Activated CD4-positive, alpha-beta T cell treated with anti-CD3 and anti-CD28 coated beads, Interleukin-2, amount 50 U/mL, for 48 hours (primary cell): ENCODE measurements around the gene LAMC3.
"Not testable (repeated sequence)": the region's sequence is repeated elsewhere in the genome, so short reads cannot be mapped to it uniquely, and the experiment has no call there.

Source experiments
- DNase-seq, 2 experiments: peaks; one replicate each; pipeline ENCODE4 v3.0.0-alpha.2; 2020

LAMC3 gene

DNA sequence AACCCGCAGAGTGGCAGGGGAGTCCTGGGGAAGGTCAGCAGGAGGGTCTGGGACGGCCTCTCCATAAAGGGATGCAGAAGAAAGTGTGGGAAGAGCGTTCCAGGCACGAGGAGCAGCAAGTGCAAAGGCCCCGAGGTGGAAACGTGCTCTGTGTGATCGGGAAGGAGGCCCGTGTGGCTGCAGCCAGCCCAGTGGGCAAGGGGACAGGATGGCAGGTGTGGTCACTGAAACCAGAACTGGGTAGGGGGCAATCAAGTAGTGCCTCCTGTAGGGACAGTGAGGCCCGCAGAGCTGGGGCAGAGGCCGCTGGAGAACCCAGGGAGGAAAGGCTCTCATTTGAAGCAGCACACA, 16.3 kb upstream of the LAMC3 start:
- DNase-seq = no peak

DNA sequence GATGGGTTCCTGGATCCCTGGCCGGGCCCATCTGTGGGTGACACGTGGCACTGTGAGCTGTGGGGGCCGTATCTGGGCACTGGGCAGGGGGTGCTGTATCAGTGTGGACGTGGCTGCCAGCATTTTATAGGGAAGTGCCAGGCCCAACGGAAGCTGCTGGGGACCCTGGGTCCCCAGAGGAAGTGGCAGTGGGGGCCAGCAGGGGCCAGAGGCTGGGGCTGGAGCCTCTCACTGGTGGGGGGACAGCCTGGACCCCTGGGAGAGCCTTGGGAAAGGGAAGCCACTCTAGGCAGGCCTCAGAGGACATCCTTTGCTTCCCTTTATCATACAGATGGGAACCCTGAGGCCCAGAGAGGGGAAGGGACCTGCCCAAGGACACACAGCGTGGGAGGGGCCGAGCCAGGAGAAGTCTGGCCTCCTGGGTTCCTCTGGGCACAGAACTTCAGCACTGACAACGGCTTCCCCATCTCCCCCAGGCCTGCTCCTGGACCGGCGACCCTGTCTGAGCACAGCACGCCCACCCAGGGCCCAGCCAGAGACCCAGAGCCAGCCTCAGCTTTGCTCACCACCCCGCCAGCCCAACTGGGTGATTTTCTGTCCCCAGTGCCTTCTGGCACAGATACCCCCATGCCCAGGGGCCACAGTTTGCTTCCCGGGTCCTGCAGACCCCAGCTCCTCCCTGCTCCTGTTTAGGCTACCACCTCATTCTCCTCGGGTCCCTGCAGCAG, 15.5 kb upstream of the LAMC3 start:
- no peak for DNase-seq

DNA sequence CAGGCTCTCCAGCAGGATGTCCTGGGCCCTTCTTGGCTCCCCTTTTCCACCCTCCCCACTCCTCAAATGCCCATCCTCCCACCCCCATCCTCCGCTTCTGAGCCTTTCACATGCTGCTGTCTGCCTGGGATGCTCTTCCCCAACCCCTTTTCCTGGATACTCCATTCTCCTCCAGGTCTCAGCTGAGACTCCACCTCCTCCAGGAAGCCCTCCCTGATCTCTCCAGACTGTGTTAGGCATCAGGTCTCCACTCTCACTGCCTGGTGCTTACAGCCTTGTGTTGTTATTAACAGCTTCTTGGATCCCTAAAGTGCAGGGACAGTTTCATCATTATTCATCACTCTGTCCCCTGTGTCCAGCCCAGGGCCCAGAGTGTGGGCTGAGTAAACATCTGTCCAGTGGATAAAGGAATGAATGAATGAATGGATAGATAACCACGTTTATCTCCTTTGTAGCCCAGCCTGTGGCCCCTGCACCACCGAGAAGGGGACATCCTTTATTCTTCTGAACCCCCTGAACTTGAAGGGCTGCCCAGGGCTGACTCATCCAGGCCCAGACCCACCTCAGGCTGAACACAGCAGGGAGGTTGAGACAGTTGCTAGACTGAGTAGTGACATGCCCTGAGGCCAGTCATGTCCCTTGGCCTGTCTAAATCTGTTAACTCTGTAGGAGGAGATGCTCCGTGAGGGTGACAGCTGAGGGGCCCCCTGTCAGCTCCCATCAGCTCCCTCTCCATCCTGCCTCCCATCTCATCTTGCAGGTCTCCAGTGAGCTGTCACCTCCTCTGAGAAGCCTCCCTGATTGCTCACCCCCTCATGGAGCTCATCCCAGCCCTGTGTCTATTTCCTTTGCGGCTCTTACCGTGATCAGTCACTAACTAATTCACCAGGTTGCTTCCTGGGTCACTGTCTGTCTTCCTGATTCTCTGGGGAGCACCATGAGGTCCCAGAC, 14.6 kb upstream of the LAMC3 start:
- no peak for DNase-seq

DNA sequence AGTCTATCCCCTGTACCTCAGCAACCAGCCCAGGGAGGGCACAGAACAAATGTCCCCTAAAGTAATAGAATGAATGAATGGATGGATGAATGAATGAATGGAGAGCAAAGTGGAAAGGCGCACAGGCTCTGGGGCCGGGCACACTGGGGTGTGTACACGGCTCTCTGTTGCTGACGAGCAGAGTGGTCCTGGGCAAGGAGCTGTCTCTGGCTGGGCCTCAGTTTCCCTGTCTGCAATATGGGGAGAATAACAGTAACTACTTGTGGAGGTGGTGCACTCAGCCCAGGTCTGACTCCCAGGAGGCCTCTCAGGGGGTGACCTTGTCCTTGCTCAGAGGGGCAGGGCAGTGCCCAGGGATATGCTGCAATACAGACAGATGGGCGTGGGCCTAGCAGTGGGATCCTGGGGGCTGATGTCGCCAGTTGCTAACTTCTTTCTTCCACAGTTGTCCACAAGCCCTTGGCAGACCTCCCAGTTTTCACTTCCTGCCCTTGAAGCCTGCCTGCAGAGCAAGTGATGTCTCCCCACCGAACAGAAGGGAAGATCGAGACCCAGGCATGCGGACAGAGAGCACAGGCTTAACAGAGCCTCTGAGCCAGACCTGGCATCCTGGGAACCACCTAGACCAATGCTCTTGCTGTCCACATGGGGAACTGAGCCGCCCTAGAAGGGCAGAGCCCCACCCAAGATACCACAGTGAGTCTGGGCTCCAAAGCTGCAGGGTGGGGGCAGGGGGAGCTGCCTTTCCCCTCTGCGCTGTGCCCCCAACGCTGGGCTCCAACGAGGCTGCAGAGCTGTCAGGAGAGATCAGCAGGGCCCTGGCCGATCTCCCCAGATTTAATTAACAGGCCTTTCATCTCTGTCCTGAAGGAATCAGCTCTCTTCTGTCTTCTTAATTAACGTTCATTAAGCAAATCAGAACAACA, 13.6 kb upstream of the LAMC3 start:
- no peak for DNase-seq

DNA sequence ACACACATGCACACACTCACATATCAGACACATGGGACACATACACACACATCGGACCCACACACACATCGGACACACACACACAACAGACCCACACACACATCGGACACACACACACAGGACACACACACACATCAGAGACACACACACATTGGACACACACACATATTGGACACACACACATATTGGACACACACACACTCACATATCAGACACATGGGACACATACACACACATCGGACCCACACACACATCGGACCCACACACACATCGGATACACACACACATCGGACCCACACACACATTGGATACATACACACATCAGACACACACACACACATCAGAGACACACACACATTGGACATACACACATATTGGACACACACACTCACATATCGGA, 12.8 kb upstream of the LAMC3 start:
- no peak for DNase-seq

DNA sequence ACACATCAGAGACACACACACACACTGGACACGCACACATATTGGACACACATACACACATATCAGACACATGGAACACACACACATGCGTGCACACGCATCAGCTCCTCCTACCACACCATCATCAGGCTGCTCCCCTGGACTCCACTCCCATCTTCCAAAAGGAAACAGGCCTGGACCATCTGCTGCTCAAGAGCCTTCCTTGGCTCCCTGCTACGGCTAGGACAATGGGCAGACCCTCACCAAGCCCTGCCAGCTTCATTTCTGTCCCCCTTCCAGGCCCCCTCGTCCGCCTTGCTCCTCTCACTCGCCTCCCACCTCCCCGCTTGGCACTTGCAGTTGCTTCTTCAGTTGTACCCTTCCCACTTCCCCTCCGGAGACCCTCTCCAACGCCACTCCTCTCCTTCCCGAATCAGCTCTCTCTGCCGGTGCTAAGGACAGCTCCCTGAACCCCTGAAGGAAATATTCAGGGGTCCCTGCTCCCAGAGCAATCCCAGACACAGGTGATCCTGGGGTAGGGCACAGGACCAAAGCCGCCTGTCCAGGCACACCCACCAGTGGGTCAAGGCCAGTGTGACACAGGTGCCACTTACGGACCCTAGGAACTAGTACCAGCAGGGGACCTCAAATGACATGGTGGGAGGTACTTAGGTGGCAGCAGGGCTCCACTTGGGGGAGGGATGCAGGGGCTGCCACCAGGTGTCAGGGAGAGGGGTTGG, 12.1 kb upstream of the LAMC3 start:
- no peak for DNase-seq

DNA sequence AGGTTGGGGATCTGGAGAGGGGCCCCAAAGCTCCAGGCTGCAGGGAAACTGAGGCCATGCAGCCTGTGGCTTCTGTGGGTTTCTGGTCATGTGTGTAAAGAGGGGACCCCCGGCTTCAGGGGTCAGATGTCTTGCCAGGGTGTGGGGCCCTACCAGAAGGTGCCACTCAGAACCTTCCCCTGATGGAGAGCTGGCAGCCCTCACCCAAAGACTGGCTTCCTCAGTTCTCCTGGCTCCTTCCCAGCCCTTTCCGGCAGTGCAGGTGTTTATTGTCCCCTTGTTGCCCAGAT, 11.6 kb upstream of the LAMC3 start:
- DNase-seq = no peak

DNA sequence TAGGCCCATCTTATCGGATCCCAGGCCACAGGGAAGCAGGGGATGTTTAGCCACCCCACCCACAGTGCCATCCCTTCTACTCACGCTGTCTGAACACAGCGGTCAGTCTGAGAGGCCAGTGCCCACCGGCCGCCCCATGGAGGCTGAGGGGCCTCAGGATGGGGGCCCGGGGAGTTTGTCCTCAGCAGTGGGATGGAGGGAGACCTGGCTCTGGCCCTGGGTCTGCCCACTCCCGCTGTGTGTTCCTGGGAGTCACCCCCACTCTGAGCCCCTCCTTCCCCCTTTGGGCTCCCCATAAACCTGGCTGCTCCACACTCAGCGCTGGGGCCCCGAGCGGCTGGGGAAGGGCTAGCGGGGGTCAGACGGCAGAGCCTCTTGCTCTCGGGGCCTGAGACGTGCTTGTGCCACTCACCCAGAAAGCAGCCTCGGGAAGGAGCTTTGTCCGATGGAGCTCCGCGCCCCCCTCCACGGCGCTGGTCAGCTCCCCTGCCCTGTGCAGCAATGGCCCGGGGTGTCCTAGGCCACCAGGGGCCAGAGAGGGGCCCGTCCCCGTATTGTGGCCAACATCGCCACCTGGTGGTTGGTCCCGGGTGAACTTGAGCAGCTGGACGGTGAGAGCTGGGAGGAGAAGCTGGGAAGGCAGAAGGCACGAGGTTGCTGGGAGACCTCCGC, 10.9 kb upstream of the LAMC3 start:
- peak; percentile 60 to 68 for DNase-seq

DNA sequence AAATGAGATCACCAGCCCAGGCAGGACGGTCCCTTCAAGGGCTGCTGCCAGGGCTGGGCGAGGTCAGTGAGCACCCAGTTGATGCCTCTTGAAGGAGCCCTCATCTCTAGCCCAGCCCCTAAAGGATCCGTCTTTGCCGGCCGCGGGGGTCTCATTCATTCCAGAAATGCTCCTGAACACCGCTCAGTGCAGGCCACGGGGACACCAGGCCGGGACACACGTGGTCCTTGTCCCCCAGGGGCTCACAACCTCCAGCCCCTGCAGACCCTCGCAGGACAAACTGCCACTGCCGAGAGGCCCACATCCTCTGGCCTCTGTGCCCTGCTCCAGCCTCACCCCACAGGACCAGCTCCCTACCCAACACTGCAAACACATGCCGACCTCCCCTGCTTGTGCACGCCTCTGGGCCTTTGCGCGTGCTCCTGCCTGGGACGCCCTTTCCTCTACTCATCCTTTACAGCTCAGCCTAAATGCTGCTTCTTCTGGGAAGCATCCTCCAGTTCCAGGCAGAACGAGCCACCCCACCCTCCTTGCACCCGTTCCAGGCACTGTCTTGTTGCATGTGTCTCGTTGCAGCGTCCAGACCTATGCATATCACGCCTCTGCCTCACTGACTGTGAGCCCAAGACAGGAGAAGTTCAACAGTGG, 10.3 kb upstream of the LAMC3 start:
- DNase-seq = no peak

DNA sequence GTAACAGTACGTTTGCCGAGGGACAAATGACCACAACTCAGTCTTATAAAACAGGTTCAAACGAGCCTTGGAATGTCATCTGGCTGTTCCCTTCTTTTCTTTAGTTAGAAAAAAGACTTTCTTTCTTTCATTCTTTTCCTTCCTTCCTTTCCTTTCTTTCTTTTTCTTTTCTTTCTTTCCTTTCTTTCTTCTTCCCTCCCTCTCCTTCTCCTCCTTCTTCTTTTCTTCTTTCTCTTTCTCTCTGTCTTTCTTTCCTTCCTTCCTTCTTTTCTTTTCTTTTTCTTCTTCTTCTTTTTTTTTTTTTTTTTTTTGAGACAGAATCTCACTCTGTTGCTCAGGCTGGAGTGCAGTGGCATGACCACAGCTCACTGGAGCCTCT, 9.7 kb upstream of the LAMC3 start:
- DNase-seq = no peak

DNA sequence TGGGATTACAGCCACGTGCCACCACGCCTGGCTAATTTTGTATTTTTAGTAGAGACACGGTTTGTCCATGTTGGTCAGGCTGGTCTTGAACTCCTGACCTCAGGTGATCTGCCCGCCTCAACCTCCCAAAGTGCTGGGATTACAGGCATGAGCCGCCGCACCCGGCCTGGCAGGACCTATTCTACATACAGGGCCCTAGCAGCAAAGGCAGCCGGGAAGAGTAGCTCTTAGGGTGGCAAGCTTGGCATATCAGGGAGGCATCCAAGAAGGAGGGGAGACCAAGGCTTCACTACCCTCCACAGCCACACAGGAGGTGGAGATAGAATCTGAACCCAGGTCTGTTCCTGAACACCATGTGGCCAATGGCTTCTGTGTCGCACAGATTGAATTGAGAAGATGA, 8.4 kb upstream of the LAMC3 start:
- DNase-seq = not testable (repeated sequence)

DNA sequence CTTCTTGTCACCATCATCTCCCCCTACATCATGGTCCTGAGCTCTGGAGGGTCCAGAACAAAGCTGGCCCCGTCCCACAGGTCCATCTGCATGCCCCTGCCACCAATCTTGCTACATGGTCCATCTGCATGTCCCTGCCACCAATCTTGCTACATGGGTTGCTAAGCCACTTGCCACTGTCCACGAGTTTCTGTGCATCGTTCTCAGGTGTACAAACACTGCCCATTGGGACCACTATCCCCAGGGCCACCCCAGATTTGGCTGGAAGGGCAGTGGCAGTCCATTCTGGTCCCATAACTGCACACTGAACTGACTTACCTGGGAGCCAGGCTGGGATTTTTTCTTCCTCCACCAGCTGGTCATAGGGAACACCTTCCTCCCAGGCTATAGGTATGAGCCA, 8.0 kb upstream of the LAMC3 start:
- no peak for DNase-seq

DNA sequence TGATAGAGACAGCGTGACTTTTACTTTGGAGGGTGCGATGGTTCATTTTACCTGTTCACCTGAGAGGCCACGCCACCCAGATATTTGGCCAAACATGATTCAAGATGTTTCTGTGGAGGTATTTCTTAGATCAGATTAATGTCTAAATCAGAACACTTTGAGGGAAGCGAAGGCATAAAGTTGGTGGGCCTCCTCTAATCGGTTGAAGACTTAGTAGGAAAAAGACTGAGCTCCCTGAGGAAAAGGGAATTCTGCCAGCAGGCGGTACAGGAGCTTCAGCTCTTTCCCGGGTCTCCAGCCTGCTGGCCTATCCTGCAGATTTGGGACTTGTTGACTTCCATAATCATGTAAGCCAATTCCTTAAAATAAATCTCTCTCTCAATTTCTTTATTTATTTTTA, 7.0 kb upstream of the LAMC3 start:
- no peak for DNase-seq

DNA sequence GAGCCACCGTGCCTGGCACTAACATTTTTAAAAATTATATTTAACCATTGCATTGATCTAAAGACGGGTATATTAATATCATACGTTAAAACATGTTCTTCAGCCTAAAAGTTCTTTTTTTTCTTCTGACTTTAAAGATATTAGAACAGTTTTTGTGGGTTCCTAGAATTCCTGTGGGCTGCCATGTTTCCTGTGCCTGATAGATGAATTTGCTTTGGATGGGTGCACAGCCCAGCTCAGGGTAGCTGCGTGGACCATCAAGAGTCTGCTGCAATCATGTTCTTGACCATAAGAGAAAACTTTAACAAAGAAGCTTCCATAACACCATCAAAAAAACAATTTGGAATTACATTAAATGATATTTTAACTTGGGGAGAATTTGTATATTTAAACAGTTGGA, 2.4 kb upstream of the LAMC3 start:
- no peak for DNase-seq

DNA sequence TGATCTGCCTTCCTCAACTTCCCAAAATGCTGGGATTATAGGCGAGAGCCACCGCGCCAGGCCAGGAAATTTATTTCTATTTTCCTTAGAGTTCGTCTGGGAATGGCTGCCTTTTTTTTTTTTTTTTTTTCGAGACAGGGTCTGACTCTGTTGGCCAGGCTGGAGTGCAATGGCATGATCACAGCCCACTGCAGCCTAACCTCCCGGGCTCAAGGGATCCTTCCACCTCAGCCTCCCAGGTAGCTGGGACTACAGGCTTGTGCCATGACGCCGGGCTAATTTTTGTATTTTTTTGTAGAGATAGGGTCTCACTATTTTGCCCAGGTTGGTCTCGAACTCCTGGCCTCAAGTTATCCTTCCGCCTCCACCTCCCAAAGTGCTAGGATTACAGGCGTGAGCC, 888 bp upstream of the LAMC3 start:
- DNase-seq = no peak

DNA sequence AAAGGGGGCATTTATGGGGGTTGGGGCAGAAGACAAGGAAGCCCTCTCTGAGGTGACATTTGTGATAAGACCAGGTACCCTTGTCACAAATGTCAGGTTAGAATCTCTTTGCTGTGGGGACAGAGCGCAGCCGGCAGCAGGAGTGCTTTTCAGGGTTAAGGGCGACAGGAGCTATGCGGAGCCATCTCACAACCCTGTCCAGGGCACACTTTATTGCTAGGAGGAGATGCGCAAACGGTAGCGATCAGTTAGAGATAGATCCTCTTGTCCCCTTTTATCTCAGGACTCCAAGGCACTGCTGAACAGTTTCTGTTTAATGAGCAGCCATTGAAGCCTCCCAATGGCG, 438 bp upstream of the LAMC3 start:
- DNase-seq = no peak

DNA sequence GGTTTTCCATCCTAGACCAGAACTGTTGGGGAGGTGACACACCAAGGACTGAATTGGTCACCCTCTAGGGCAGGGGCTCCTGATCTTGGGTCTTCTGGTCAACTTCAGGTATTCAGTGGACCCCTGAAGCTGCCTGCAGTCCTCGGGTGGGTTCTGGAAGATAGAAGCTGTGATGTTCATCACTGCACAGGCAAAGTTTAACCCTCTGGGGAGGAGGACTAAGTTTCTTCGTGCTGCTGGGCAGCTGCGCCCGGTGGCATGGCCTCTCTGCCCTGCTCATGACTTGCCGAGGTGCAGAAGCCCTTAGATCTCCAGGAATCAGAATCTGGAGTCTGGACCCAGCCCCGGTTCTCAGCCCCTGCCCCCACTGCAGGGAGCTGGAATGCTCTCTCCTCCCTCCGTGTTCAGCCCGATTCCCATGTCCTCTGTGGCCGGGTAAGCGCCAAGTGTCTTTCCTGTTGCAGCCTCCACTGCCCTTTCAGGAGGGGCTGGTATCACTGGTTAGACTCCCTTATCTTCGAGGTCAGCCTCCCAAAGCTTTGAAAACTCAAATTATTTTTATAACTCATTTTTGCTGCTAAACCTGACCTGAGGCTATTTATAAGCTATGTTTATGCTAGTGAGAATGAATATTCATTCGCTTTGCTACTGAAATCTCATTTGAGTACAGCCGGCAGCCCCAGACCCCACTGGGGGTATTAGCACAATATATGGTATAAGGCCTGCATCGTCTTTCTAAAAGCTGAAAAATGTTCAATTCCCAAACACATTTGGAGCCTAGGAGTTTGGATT, 1.7 kb downstream of the LAMC3 start:
- DNase-seq = no peak

DNA sequence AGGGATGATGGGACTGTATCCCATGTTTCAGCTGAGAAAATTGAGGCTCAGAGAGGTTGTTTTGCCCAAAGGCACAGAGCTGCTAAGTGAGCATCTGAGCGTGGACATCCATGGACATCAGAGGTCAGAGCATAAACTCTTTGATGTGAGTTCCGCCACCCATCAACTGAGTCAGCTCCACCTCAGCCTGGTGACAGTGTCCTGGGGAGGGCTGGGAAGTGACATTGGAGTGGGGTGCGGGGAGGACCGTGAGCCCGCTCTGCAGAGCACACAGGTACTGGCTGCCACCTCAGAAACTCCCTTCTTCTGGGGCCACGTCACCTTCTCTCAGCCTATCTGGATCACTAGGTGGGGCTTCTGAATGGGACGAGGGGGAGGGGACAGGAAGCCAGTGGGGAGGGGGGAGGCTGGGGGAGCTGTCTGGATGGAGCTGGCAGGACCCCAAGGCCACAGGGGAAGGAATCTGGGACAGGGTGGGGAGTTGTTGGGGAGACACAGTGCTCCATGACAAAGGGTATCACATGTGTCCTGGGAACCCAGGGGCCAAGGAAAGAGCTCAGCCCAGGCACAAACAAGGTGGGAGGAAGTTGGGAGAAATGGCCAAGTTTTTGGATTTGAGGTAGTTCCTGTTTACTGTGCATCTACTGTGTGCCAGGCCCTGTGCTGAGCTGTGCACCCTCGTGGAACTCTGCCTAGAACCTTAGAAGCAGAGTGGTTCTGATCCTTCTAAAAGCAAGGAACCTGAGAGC, 2.5 kb downstream of the LAMC3 start:
- no peak for DNase-seq

DNA sequence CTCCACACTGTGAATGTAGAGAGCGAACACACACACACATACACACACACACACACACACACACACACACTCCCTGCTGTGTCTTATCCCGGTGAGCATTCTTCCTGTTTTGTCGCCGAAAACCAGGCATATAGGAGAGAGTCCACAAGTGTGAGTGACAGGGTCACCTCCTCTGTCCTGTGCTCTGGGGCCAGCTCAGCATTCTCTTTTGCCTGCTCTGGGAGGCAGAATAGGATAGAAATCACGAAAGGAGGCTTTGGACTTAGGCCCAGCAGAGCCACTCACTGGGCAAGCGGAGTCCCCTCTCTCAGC, 3.0 kb downstream of the LAMC3 start:
- DNase-seq = no peak

DNA sequence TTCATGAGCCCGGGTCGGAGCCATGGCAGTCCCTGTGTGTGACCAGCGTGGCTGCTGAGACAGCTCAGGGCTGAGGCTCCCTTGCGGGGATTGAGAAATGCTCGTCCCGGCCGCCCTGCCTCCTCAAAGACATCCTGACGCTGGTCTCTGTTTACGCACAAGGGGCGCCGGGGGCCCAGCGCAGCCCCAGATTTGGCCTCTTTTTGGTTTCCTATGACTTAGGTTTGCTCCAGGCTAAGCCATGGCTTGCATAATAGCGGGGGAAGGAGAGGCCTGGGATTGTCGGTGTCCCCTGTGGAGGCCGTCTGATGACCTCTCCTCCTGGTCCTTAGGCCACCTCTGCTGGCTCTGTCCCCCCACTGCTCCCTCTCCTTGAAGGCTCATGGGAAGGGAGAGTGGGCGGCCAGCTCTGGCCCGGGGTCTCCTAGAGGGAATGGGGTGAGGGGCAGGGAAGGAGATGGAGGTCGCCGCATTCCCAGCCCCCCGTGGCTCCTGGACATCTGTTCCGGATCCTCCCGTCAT, 3.5 kb downstream of the LAMC3 start:
- DNase-seq = no peak
